ENCODE results near the gene THAP8. TPM values are rescaled to one million over a fixed set of nuclear protein-coding genes. Genes with fewer than 3 reads are reported as not detected.

The THAP8 gene
- total and polyA plus RNA-seq, 10 of the 15 experiments (the other 5 are each of a cell fraction or from before 2014, with no cell fraction given): 0.24 to 4.4 (median 2.6) TPM

DNA sequence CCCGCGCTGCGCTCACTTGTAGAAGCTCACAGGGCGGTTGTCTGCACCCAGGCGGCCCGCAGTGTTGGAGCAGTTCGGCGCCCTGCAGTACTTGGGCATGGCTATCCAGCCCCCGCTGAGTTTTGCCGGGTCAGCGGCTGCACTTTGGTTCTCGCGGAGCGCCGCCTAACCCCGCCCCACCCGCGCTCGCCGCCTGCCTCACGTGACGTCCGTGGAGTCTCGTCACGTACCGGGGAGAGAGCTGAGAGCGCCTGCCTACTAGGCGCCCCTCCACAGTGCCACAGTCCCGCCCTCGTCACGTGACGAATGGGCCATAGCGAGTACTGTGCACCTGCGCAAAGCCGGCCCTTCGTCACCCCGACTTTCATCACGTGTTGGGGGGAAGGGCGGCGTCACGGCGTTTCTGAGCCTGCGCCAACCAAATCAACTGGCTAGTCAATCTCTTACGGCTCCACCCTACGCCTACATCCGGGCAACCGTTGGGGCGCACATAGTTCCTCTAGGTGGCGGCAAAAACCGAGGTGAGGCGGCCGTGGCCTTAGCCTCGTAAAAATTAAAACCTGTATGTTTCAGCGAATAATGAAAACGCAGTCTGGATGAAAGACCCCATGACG lies at the start of gene THAP8 (continued):
- TF ChIP-seq NR2C2 (IDR thresholded peaks at IDR 0.05; ENCODE audit: borderline replicate concordance, control insufficient read depth, insufficient read length, low read depth) (no peak), CHD2 (IDR thresholded peaks at IDR 0.05; ENCODE audit: borderline replicate concordance, low read depth, low read length) (peak; percentile 80), MXI1 (IDR thresholded peaks at IDR 0.05; ENCODE audit: low read depth, low read length) (peak; percentile 74; the same call in 1 of the 2 replicates), SIX5 (IDR thresholded peaks at IDR 0.05; ENCODE audit: low read depth, low read length, severe bottlenecking) (no peak), TAF1 (IDR thresholded peaks at IDR 0.05; ENCODE audit: borderline replicate concordance, low read depth, low read length) (no peak), NBN (IDR thresholded peaks at IDR 0.05) (peak; percentile 85; the same call in 1 of the 2 replicates), SIN3A (IDR thresholded peaks at IDR 0.05; ENCODE audit: low read depth, low read length) (no peak), SMC3 (IDR thresholded peaks at IDR 0.05; ENCODE audit: borderline replicate concordance, low read length) (no peak), ATF7 (IDR thresholded peaks at IDR 0.05; ENCODE audit: low read depth) (peak; percentile 60), SRF (IDR thresholded peaks at IDR 0.05; ENCODE audit: low read depth in 2 of 2, low read length in 2 of 2) (no peak), POLR2AphosphoS2 (IDR thresholded peaks at IDR 0.05; ENCODE audit: low read depth, low read length) (peak; percentile 87; the same call in 1 of the 2 replicates), FOXM1 (IDR thresholded peaks at IDR 0.05; ENCODE audit: low read depth, low read length) (no peak), GATAD2B (conservative IDR thresholded peaks at IDR 0.05; ENCODE audit: low read depth) (peak; percentile 33; the same call in 1 of the 2 replicates), MTA2 (IDR thresholded peaks at IDR 0.05; ENCODE audit: low read depth) (no peak), ZNF217 (IDR thresholded peaks at IDR 0.05) (no peak), SPI1 (IDR thresholded peaks at IDR 0.05; ENCODE audit: borderline replicate concordance, insufficient read depth, low read depth, low read length) (no peak), FOXK2 (IDR thresholded peaks at IDR 0.05) (0 out of 2 replicates have a peak, but pooled peaks have one; percentile 29), ZSCAN29 (IDR thresholded peaks at IDR 0.05) (no peak), PAX8 (IDR thresholded peaks at IDR 0.05) (no peak), CREB1 (IDR thresholded peaks at IDR 0.05; ENCODE audit: low read depth) (peak; percentile 88), NFYB (IDR thresholded peaks at IDR 0.05; ENCODE audit: insufficient read depth, low read depth, low read length) (no peak), PML (IDR thresholded peaks at IDR 0.05; ENCODE audit: low read length) (peak; percentile 40; the same call in 1 of the 2 replicates), BCLAF1 (IDR thresholded peaks at IDR 0.05) (no peak), ZNF384 (IDR thresholded peaks at IDR 0.05; ENCODE audit: borderline replicate concordance, low read depth, low read length) (0 out of 2 replicates have a peak, but pooled peaks have one; percentile 17), CEBPB (IDR thresholded peaks at IDR 0.05; ENCODE audit: borderline replicate concordance in 1 of 2, low read depth in 2 of 2, low read length in 2 of 2) (no peak), BACH1 (IDR thresholded peaks at IDR 0.05; ENCODE audit: borderline replicate concordance) (peak; percentile 92)
- TF ChIP-seq, protein P1, sequence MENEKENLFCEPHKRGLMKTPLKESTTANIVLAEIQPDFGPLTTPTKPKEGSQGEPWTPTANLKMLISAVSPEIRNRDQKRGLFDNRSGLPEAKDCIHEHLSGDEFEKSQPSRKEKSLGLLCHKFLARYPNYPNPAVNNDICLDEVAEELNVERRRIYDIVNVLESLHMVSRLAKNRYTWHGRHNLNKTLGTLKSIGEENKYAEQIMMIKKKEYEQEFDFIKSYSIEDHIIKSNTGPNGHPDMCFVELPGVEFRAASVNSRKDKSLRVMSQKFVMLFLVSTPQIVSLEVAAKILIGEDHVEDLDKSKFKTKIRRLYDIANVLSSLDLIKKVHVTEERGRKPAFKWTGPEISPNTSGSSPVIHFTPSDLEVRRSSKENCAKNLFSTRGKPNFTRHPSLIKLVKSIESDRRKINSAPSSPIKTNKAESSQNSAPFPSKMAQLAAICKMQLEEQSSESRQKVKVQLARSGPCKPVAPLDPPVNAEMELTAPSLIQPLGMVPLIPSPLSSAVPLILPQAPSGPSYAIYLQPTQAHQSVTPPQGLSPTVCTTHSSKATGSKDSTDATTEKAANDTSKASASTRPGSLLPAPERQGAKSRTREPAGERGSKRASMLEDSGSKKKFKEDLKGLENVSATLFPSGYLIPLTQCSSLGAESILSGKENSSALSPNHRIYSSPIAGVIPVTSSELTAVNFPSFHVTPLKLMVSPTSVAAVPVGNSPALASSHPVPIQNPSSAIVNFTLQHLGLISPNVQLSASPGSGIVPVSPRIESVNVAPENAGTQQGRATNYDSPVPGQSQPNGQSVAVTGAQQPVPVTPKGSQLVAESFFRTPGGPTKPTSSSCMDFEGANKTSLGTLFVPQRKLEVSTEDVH (IDR thresholded peaks at IDR 0.05; ENCODE audit: low read depth, partially characterized antibody): no peak
